ENCODE results near the gene NSD1.

DNA sequence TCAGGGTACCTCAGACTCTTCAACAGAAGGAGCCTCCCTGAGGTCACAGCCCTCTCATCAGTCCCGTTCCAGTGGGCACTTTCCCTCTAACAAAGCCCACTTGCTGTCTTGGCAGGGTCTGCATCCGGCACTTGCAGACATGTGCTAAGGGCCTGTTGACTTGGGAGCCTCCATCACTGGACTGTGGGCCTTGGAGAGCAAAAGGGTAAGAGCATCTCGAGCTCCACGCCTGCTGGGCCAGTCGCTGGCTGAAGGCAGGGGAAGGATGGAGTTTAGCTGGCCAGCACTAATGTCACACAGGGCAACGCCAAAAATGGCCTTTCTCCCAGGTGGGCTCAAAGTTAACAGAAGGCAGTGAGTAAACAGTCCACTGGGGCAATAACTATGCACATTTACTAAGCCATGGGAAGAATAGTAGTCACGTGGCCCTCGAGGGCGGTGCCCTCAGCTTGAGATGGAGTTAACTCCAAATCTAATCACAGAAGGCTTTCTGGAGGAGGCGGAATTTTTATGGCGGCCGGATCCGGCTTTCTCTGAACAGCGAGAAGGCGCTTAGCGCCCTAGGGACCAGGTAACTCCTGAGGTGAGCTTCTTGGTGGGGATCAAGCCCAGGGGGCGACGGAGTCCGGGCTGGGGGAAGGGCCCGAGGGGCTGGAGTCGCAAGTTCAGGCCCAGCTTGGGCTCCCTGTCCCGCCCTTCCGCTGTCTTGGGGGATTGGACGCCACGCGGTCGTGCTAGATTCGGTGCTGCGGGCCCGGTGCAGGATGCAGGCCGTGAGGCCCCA is 2.0 kb upstream of the NSD1 start:
- no peak for TF ChIP-seq CTCF (IDR thresholded peaks at IDR 0.05)
- TF ChIP-seq POLR2A (IDR thresholded peaks at IDR 0.05): no peak
